CD4-positive, alpha-beta T cell (primary cell): ENCODE measurements around the gene METTL25B. TPM values are rescaled to one million over a fixed set of nuclear protein-coding genes. Genes with fewer than 3 reads are reported as not detected.

Experiments
- ATAC-seq: fragments of 200-7000 bp; cut with Tn5 transposase; one replicate; pipeline ENCODE4 v1.10.0; 2022; ENCODE audit warnings: mild to moderate bottlenecking; ENCODE audit not compliant: poor library complexity
- CTCF ChIA-PET: fragments of 350-600 bp; sonication (Branson Sonifier 250); formaldehyde crosslinking; loops from one replicate; lab custom pipeline; 2021; ENCODE audit warnings: antibody characterized with exemption, inconsistent platforms; lab: Charles Lee
- POLR2A ChIA-PET: fragments of 350-600 bp; sonication (Branson Sonifier 250); formaldehyde crosslinking; loops from one replicate; lab custom pipeline; 2021; ENCODE audit warnings: antibody characterized with exemption, inconsistent platforms; lab: Charles Lee
- DNase-seq, 14 experiments: peaks; one replicate each; pipeline ENCODE4 v3.0.0-alpha.2; 2013 to 2020; ENCODE audit warnings: mixed read lengths in 2 of 14
- H3K27ac ChIP-seq, 2 donors: one replicate each; pipeline versions ENCODE4 v1.5.1 to v1.7.0; 2013; ENCODE audit warnings: low read length in 2 of 2, low read depth in 1 of 2, mild to moderate bottlenecking in 1 of 2
- H3K27me3 ChIP-seq, 2 experiments: 1 replicate in 1 of 2; 2 replicates in 1 of 2; pipeline versions ENCODE4 v1.6.1 to v1.7.0; 2013; ENCODE audit warnings: low read length in 2 of 2, control low read depth in 1 of 2, mild to moderate bottlenecking in 1 of 2, moderate library complexity in 1 of 2; ENCODE audit not compliant: insufficient read depth in 2 of 2, control insufficient read depth in 1 of 2
- H3K36me3 ChIP-seq: one replicate; pipeline ENCODE4 v1.6.1; 2013; ENCODE audit warnings: low read length, control low read depth; ENCODE audit not compliant: insufficient read depth
- H3K4me1 ChIP-seq: one replicate; pipeline ENCODE4 v1.6.1; 2013; ENCODE audit warnings: low read length, control low read depth; ENCODE audit not compliant: insufficient read depth
- H3K4me3 ChIP-seq: one replicate; pipeline ENCODE4 v1.5.1; 2013; ENCODE audit warnings: mild to moderate bottlenecking, low read length, moderate library complexity
- H3K9me3 ChIP-seq, 2 experiments: 1 replicate in 1 of 2; 2 replicates in 1 of 2; pipeline versions ENCODE4 v1.6.1 to v1.7.0; 2013; ENCODE audit warnings: low read length in 2 of 2, mild to moderate bottlenecking in 2 of 2, control low read depth in 1 of 2, moderate library complexity in 1 of 2; ENCODE audit not compliant: control insufficient read depth in 1 of 2, insufficient read depth in 1 of 2
- H3K27ac Mint-ChIP-seq: one replicate; pipeline ENCODE4 v1.8.0; 2020; ENCODE audit warnings: mixed read lengths
- H3K27me3 Mint-ChIP-seq: one replicate; pipeline ENCODE4 v1.8.0; 2021; ENCODE audit warnings: mixed read lengths
- H3K36me3 Mint-ChIP-seq: one replicate; pipeline ENCODE4 v1.8.0; 2021; ENCODE audit warnings: low read depth, mixed read lengths
- H3K4me1 Mint-ChIP-seq: one replicate; pipeline ENCODE4 v1.8.0; 2021; ENCODE audit warnings: low read depth, mixed read lengths
- H3K4me3 Mint-ChIP-seq: one replicate; pipeline ENCODE4 v1.8.0; 2020; ENCODE audit warnings: mild to moderate bottlenecking, mixed read lengths
- H3K9me3 Mint-ChIP-seq: one replicate; pipeline ENCODE4 v1.8.0; 2020; ENCODE audit warnings: mixed read lengths
- intact Hi-C, 2 experiments: fragments of 100-400 bp; cut with DNase I in 1 of 2; cut with micrococcal nuclease in 1 of 2; formaldehyde crosslinking; loops; one replicate each; pipeline versions ENCODE4 v1.15.1 to v1.9.0; 2023 to 2025; cut with DNase I, micrococcal nuclease
- total RNA-seq, 174 experiments: library from RNA in 2 of 174; stranded (reverse) in 2 of 174; gene quantifications; one replicate each; pipeline ENCODE4 v1.2.3 and lab custom pipeline; 2021 to 2026
- TF ChIP-seq, protein P1 (sequence below): fragments of 200-600 bp; IDR thresholded peaks from one replicate; pipeline ENCODE4 v1.8.0; 2022; ENCODE audit warnings: antibody characterized with exemption, mild to moderate bottlenecking

METTL25B gene
- total RNA-seq, 2 experiments from 2014 or later = 10.6 to 12.0 TPM

GRCh38 chr1:156696755-156697154 is 31.5 kb upstream of the METTL25B start:
- peaks cover 27 to 33% of the 10 kb centered on the region in 2 experiments for H3K27me3 ChIP-seq
- H3K4me1 ChIP-seq = peaks cover 13% of the 10 kb centered on the region
- CTCF ChIA-PET = interaction anchor here (1.5 kb wide), 1 partner anchor 29 kb away, joined by 5 read pairs; no protein-coding TSS in a partner anchor
- no peak overlapping the region for H3K4me3 ChIP-seq
- Mint-ChIP-seq H3K36me3 (no peaks in the 10 kb centered on the region), H3K4me1 (peaks cover 18% of the 10 kb centered on the region), H3K9me3 (no peaks in the 10 kb centered on the region), H3K27me3 (peaks cover 78% of the 10 kb centered on the region), H3K27ac (no peak overlapping the region), H3K4me3 (no peak overlapping the region)
- intact Hi-C loops = no loop called here
- POLR2A ChIA-PET = no interaction called here
- H3K27ac ChIP-seq = no peak overlapping the region
- ATAC-seq = no peak
- H3K9me3 ChIP-seq = peaks cover 0 to 8% of the 10 kb centered on the region in 2 experiments
- DNase-seq = no peak
- H3K36me3 ChIP-seq = no peaks in the 10 kb centered on the region
- TF ChIP-seq, protein P1, sequence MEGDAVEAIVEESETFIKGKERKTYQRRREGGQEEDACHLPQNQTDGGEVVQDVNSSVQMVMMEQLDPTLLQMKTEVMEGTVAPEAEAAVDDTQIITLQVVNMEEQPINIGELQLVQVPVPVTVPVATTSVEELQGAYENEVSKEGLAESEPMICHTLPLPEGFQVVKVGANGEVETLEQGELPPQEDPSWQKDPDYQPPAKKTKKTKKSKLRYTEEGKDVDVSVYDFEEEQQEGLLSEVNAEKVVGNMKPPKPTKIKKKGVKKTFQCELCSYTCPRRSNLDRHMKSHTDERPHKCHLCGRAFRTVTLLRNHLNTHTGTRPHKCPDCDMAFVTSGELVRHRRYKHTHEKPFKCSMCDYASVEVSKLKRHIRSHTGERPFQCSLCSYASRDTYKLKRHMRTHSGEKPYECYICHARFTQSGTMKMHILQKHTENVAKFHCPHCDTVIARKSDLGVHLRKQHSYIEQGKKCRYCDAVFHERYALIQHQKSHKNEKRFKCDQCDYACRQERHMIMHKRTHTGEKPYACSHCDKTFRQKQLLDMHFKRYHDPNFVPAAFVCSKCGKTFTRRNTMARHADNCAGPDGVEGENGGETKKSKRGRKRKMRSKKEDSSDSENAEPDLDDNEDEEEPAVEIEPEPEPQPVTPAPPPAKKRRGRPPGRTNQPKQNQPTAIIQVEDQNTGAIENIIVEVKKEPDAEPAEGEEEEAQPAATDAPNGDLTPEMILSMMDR = no peak

GRCh38 chr1:156697481-156697880 is 30.8 kb upstream of the METTL25B start:
- no peaks in the 10 kb centered on the region for H3K9me3 Mint-ChIP-seq
- H3K27ac Mint-ChIP-seq = no peak overlapping the region
- ChIA-PET CTCF (no interaction called here), POLR2A (no interaction called here)
- Histone ChIP-seq H3K27ac (no peak overlapping the region), H3K9me3 (peaks cover 0 to 6% of the 10 kb centered on the region in 2 experiments), H3K27me3 (peaks cover 19 to 26% of the 10 kb centered on the region in 2 experiments), H3K4me3 (no peak overlapping the region), H3K36me3 (no peaks in the 10 kb centered on the region), H3K4me1 (peaks cover 9% of the 10 kb centered on the region)
- ATAC-seq (no peak), DNase-seq (no peak)
- H3K36me3 Mint-ChIP-seq = no peaks in the 10 kb centered on the region
- intact Hi-C loops = no loop called here
- H3K4me3 Mint-ChIP-seq = no peak overlapping the region
- H3K27me3 Mint-ChIP-seq = peaks cover 75% of the 10 kb centered on the region
- TF ChIP-seq, protein P1 = no peak
- H3K4me1 Mint-ChIP-seq = peaks cover 11% of the 10 kb centered on the region

GRCh38 chr1:156698995-156699394 is 29.3 kb upstream of the METTL25B start:
- H3K36me3 ChIP-seq = no peaks in the 10 kb centered on the region
- H3K4me1 Mint-ChIP-seq = peaks cover 3% of the 10 kb centered on the region
- ChIA-PET CTCF (no interaction called here), POLR2A (no interaction called here)
- H3K4me3 Mint-ChIP-seq = no peak overlapping the region
- H3K27me3 Mint-ChIP-seq = peaks cover 75% of the 10 kb centered on the region
- H3K9me3 ChIP-seq = no peaks in the 10 kb centered on the region
- TF ChIP-seq, protein P1 = no peak
- no peak overlapping the region for H3K27ac Mint-ChIP-seq
- H3K4me3 ChIP-seq = no peak overlapping the region
- H3K36me3 Mint-ChIP-seq = no peaks in the 10 kb centered on the region
- no peaks in the 10 kb centered on the region for H3K4me1 ChIP-seq
- ATAC-seq (no peak), DNase-seq (no peak)
- no peaks in the 10 kb centered on the region for H3K9me3 Mint-ChIP-seq
- peaks cover 16 to 23% of the 10 kb centered on the region in 2 experiments for H3K27me3 ChIP-seq
- H3K27ac ChIP-seq = no peak overlapping the region
- intact Hi-C loops = no loop called here
